Adrenal gland (tissue), 12 donors: Measurements from ENCODE around the gene REM2. TPM values are rescaled to one million over a fixed set of nuclear protein-coding genes. Genes with fewer than 3 reads are reported as not detected.

Experiments used
- DNase-seq, 7 donors: peaks; one replicate each; pipeline ENCODE4 v3.0.0-alpha.2; 2019 to 2020
- H3K27ac ChIP-seq, 5 donors: fragments of 200-600 bp; sonication (generic) in 4 of 5; 1 replicate in 3 of 5; 2 replicates in 2 of 5; pipeline versions ENCODE4 v1.5.1 to v1.8.0; 2016 to 2020; ENCODE audit warnings: mild to moderate bottlenecking in 1 of 5
- H3K27me3 ChIP-seq: fragments of 200-600 bp; 2 replicates; pipeline ENCODE4 v1.8.0; 2021
- H3K36me3 ChIP-seq, 2 donors: fragments of 200-600 bp; replicated peaks in 1 of 2; 1 replicate in 1 of 2; 2 replicates in 1 of 2; pipeline versions ENCODE4 v1.5.1 to v1.8.0; 2018 to 2022
- H3K4me1 ChIP-seq, 2 donors: fragments of 200-600 bp; replicated peaks in 1 of 2; 1 replicate in 1 of 2; 2 replicates in 1 of 2; pipeline versions ENCODE4 v1.5.1 to v1.8.0; 2018 to 2021
- H3K4me3 ChIP-seq, 4 donors: fragments of 200-600 bp; sonication (generic) in 3 of 4; one replicate each; pipeline ENCODE4 v1.5.1; 2016 to 2018
- H3K9me3 ChIP-seq, 3 donors: fragments of 200-600 bp; sonication (generic) in 1 of 3; replicated peaks in 1 of 3; 1 replicate in 2 of 3; 2 replicates in 1 of 3; pipeline versions ENCODE4 v1.5.1 to v1.8.0; 2016 to 2021
- POLR2A ChIP-seq, 2 donors: fragments of 450-650 bp; IDR thresholded peaks; one replicate each; pipeline ENCODE4 v1.6.1; 2017; ENCODE audit warnings: antibody characterized with exemption in 2 of 2, mild to moderate bottlenecking in 2 of 2, moderate library complexity in 1 of 2
- WGBS, 4 donors: extraction: QIAGEN DNeasy Blood & Tissue Kit in 2 of 4; methylation state at CpG; one replicate each; pipeline versions ENCODE4 v1.1.5 to v1.1.7; 2013 to 2017; 5-methylcytosine and 5-hydroxymethylcytosine counted together
- intact Hi-C, 2 donors: fragments of 100-400 bp; cut with DNase I; formaldehyde crosslinking; loops; one replicate each; pipeline versions ENCODE4 v1.14.1 to v1.15.0; 2022 to 2023
- polyA plus RNA-seq, 3 donors: library from polyadenylated mRNA; stranded (reverse); fragments of 200-250 nt in 2 of 3; fragments of 350-450 nt in 1 of 3; fragmentation: Illumina TruSeq in 1 of 3; extraction: RNeasy Lipid Tissue Mini Kit (QIAGEN cat#74804) in 1 of 3; gene quantifications; one replicate each; pipeline ENCODE4 v1.2.3, GENCODE V29; 2013 to 2014
- total RNA-seq, 9 donors: library from RNA; depleted of rRNA in 4 of 9; stranded (reverse); fragments of >200 nt in 4 of 9; fragments of 120-200 nt in 1 of 9; fragmentation: NEBNext Ultra II Directional in 1 of 9; extraction: Animal tissue kit (Norgen Biotek cat#: 25700) in 1 of 9; gene quantifications; one replicate each; pipeline versions ENCODE4 v1.1.0 to v1.2.4, GENCODE V29; 2013 to 2023
- TF ChIP-seq, protein P1 (sequence below), 6 experiments: fragments of 450-650 bp in 4 of 6; fragments of 200-600 bp in 2 of 6; sonication (generic) in 1 of 6; IDR thresholded peaks; 1 replicate in 5 of 6; 2 replicates in 1 of 6; pipeline versions ENCODE4 v1.5.1 to v1.8.0; 2016 to 2021; ENCODE audit warnings: antibody characterized with exemption in 6 of 6, mild to moderate bottlenecking in 2 of 6, moderate library complexity in 1 of 6
- donor health status: healthy with polysubstance abuse.
- donor health status: Bipolar disorder and iron deficiency.
- donor health status: DM: yes; HTN: yes; CAD: no.
- donor health status: DM: no; HTN: no; CAD: no.
- donor health status: DM: no; HTN: no; CAD: no.
- donor health status: DM: yes; HTN: yes; CAD: no.

Gene REM2
- total and polyA plus RNA-seq, 12 donors = 0.09 to 1.2 (median 0.26) TPM; not detected in 4

DNA sequence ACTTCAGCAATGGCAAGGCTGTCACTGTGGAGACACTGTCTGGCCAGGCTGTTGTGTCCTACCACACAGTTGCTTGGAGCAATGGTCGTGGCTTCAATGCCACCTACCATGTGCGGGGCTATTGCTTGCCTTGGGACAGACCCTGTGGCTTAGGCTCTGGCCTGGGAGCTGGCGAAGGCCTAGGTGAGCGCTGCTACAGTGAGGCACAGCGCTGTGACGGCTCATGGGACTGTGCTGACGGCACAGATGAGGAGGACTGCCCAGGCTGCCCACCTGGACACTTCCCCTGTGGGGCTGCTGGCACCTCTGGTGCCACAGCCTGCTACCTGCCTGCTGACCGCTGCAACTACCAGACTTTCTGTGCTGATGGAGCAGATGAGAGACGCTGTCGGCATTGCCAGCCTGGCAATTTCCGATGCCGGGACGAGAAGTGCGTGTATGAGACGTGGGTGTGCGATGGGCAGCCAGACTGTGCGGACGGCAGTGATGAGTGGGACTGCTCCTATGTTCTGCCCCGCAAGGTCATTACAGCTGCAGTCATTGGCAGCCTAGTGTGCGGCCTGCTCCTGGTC is 7.2 kb upstream of the REM2 start:
- Histone ChIP-seq H3K27ac (no peak overlapping the region), H3K4me3 (no peak overlapping the region), H3K9me3 (no peaks in the 10 kb centered on the region), H3K4me1 (peaks cover 7 to 11% of the 10 kb centered on the region in 2 donors), H3K36me3 (peaks cover 0 to 56% of the 10 kb centered on the region in 2 donors), H3K27me3 (no peaks in the 10 kb centered on the region)
- peak in 1 of 7 donors; percentile 48 for DNase-seq
- 84 to 95% (median 90%) methylated on average over 3 to 20 of the region's 20 CpGs for WGBS, 4 donors
- intact Hi-C loops = no loop called here
- TF ChIP-seq POLR2A (IDR thresholded peaks at IDR 0.05) = no peak
- TF ChIP-seq, protein P1, sequence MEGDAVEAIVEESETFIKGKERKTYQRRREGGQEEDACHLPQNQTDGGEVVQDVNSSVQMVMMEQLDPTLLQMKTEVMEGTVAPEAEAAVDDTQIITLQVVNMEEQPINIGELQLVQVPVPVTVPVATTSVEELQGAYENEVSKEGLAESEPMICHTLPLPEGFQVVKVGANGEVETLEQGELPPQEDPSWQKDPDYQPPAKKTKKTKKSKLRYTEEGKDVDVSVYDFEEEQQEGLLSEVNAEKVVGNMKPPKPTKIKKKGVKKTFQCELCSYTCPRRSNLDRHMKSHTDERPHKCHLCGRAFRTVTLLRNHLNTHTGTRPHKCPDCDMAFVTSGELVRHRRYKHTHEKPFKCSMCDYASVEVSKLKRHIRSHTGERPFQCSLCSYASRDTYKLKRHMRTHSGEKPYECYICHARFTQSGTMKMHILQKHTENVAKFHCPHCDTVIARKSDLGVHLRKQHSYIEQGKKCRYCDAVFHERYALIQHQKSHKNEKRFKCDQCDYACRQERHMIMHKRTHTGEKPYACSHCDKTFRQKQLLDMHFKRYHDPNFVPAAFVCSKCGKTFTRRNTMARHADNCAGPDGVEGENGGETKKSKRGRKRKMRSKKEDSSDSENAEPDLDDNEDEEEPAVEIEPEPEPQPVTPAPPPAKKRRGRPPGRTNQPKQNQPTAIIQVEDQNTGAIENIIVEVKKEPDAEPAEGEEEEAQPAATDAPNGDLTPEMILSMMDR (IDR thresholded peaks at IDR 0.05) = no peak

DNA sequence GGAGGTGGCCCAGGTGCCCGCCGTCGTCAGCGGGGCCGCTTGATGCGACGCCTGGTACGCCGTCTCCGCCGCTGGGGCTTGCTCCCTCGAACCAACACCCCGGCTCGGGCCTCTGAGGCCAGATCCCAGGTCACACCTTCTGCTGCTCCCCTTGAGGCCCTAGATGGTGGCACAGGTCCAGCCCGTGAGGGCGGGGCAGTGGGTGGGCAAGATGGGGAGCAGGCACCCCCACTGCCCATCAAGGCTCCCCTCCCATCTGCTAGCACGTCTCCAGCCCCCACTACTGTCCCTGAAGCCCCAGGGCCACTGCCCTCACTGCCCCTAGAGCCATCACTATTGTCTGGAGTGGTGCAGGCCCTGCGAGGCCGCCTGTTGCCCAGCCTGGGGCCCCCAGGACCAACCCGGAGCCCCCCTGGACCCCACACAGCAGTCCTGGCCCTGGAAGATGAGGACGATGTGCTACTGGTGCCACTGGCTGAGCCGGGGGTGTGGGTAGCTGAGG is 6.0 kb upstream of the REM2 start:
- no peaks in the 10 kb centered on the region for H3K27me3 ChIP-seq
- peaks cover 6 to 9% of the 10 kb centered on the region in 2 donors for H3K4me1 ChIP-seq
- H3K27ac ChIP-seq = no peak overlapping the region
- H3K9me3 ChIP-seq = no peaks in the 10 kb centered on the region
- H3K4me3 ChIP-seq = no peak overlapping the region
- intact Hi-C loops = no loop called here
- H3K36me3 ChIP-seq = peaks cover 0 to 56% of the 10 kb centered on the region in 2 donors
- DNase-seq = peak in 1 of 7 donors; percentile 42
- whole genome bisulfite sequencing, 4 donors = 91 to 100% (median 94%) methylated on average over 3 to 22 of the region's 22 CpGs
- TF ChIP-seq POLR2A (IDR thresholded peaks at IDR 0.05) = no peak
- TF ChIP-seq, protein P1 (IDR thresholded peaks at IDR 0.05) = no peak

DNA sequence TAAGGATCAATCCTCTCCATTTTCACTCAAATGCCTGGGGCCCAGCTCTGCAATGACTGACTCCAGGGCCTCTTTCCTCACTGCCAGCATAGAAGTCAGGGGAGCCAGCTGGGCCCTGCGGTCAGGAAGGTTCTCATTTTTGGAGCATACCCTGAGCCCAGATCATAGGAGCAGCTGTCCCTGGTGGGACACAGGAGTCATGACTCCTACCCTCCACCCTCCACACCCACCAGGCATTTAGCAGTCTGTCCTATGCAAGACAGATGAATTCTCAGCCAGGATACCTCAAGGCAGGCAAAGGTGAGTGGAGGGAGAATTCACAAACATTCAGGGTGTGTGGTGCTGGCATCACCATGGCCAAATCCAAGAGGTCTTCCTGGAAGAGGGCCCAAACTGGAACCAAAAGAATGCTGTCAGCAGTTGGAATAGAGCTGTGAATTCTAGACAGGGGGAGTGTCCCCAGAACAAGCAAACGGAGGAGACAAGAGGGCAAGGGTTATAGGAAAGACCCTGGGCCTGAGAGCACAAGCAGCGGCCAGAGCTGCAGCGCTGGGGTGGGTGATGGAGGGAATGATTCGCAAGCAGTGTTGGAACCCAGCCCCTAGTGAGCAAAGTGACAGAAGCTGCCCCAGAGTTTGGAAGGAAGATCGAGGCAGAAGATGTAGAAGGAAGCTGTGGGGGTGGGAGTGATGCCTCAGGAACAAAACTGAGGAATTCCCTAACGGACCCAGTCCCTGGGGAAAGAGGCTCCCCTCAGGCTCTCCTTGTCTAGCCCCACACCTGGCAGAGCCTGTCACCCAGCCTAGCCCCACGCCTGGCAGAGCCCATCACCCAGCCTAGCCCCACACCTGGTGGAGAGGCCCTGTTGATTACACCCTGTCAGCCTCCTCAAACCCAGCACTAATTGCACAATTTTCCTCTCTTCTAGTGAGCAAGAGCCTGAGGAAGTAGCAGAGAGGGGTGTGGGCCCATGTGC is 4.5 kb upstream of the REM2 start:
- 83 to 88% (median 87%) methylated on average over 8 of the region's 8 CpGs for WGBS, 4 donors

More for the DNA sequence above, 4.5 kb upstream of the REM2 start:
- no peak overlapping the region for H3K4me3 ChIP-seq
- peaks cover 0 to 53% of the 10 kb centered on the region in 2 donors for H3K36me3 ChIP-seq
- H3K27ac ChIP-seq = no peak overlapping the region
- intact Hi-C loops = no loop called here
- no peaks in the 10 kb centered on the region for H3K9me3 ChIP-seq
- no peak for TF ChIP-seq POLR2A (IDR thresholded peaks at IDR 0.05)
- TF ChIP-seq, protein P1 (IDR thresholded peaks at IDR 0.05) = no peak
- peak in 1 of 7 donors; percentile 40 for DNase-seq
- peaks cover 0 to under 1% of the 10 kb centered on the region in 2 donors for H3K4me1 ChIP-seq
- H3K27me3 ChIP-seq = no peaks in the 10 kb centered on the region
